A549 (cell line): ENCODE data around the gene CPED1. TPM values are rescaled to one million over a fixed set of nuclear protein-coding genes. Genes with fewer than 3 reads are reported as not detected.

ENCODE experiments used
- ATAC-seq, 2 experiments: fragments of 200-7000 bp in 1 of 2; fragments of >200 bp in 1 of 2; cut with Nextera tagmentation in 1 of 2; cut with Tn5 transposase in 1 of 2; 3 replicates each; pipeline versions ENCODE4 v1.8.0 to v1.9.1; 2018 to 2020; ENCODE audit warnings: mild to moderate bottlenecking in 1 of 2, moderate library complexity in 1 of 2
- CTCF ChIA-PET: fragments of 300-600 bp; sonication (Branson Sonifier 250); formaldehyde crosslinking; extraction: SDS; loops from one replicate; lab custom pipeline; 2021; ENCODE audit warnings: antibody characterized with exemption, inconsistent platforms; lab: Yijun Ruan, JAX
- POLR2A ChIA-PET: fragments of 350-600 bp; formaldehyde crosslinking; extraction: SDS; loops from one replicate; lab custom pipeline; 2021; ENCODE audit warnings: antibody characterized with exemption, inconsistent platforms; lab: Yijun Ruan, JAX
- DNase-seq, 2 experiments: peaks; one replicate each; pipeline versions ENCODE4 v3.0.0 to v3.0.0-alpha.2; 2011 to 2016; ENCODE audit warnings: low read depth in 1 of 2, low spot score in 1 of 2
- FAIRE-seq: peaks from 2 replicates; lab custom pipeline; 2011; peaks lifted over from hg19 to GRCh38; lab: Jason Lieb, UNC
- H3K27ac ChIP-seq, 2 experiments: fragments of >200 bp; sonication (Bioruptor Twin); formaldehyde crosslinking; 3 replicates each; pipeline ENCODE4 v1.5.1; 2016 to 2017
- H3K4me1 ChIP-seq: fragments of >200 bp; sonication (Bioruptor Twin); formaldehyde crosslinking; 3 replicates; pipeline ENCODE4 v1.6.1; 2016
- H3K4me2 ChIP-seq: fragments of >200 bp; sonication (Bioruptor Twin); formaldehyde crosslinking; 3 replicates; pipeline ENCODE4 v1.6.1; 2016
- H3K4me3 ChIP-seq: fragments of >200 bp; sonication (Bioruptor Twin); formaldehyde crosslinking; 3 replicates; pipeline ENCODE4 v1.5.1; 2016
- H3K9me3 ChIP-seq: fragments of >200 bp; sonication (Bioruptor Twin); formaldehyde crosslinking; 3 replicates; pipeline ENCODE4 v1.6.1; 2016
- BCL3 ChIP-seq: fragments of >200 bp; sonication (Bioruptor Twin); formaldehyde crosslinking; IDR thresholded peaks from 3 replicates; pipeline ENCODE4 v1.6.1; 2016
- BHLHE40 ChIP-seq: IDR thresholded peaks from 2 replicates; pipeline ENCODE4 v1.6.1; 2012; ENCODE audit warnings: low read depth, low read length, inconsistent platforms
- CEBPB ChIP-seq, 2 experiments: fragments of >200 bp in 1 of 2; sonication (Bioruptor Twin) in 1 of 2; formaldehyde crosslinking in 1 of 2; IDR thresholded peaks; 2 replicates each; pipeline ENCODE4 v1.6.1; 2012 to 2016
- EHMT2 ChIP-seq: fragments of 200-600 bp; sonication (generic); IDR thresholded peaks from 2 replicates; pipeline ENCODE4 v1.6.1; 2016; ENCODE audit warnings: antibody characterized with exemption, low read depth, mild to moderate bottlenecking, moderate library complexity
- GATA3 ChIP-seq: IDR thresholded peaks from 2 replicates; pipeline ENCODE4 v1.6.1; 2012; ENCODE audit warnings: borderline replicate concordance
- HDAC2 ChIP-seq: fragments of 200-600 bp; sonication (generic); IDR thresholded peaks from 2 replicates; pipeline ENCODE4 v1.6.1; 2016
- HEYL ChIP-seq: fragments of 250-450 bp; sonication (Bioruptor Pico); IDR thresholded peaks from 2 replicates; pipeline ENCODE4 v1.8.0; 2021; ENCODE audit warnings: mild to moderate bottlenecking, moderate library complexity
- JUNB ChIP-seq: fragments of >200 bp; sonication (Bioruptor Twin); formaldehyde crosslinking; IDR thresholded peaks from 2 replicates; pipeline ENCODE4 v1.6.1; 2016
- MAFK ChIP-seq: fragments of 450-650 bp; IDR thresholded peaks from 2 replicates; pipeline ENCODE4 v1.6.1; 2014; ENCODE audit not compliant: partially characterized antibody
- MYC ChIP-seq: IDR thresholded peaks from 2 replicates; pipeline ENCODE4 v1.6.1; 2012; ENCODE audit warnings: mild to moderate bottlenecking, inconsistent platforms, low read length, improper control_type of control experiment, borderline replicate concordance
- NPAS2 ChIP-seq: fragments of 250-450 bp; sonication (Bioruptor Pico); IDR thresholded peaks from 2 replicates; pipeline ENCODE4 v1.8.0; 2022; ENCODE audit warnings: mild to moderate bottlenecking, moderate library complexity, borderline replicate concordance
- PBX3 ChIP-seq: IDR thresholded peaks from 2 replicates; pipeline ENCODE4 v1.6.1; 2012
- REST ChIP-seq: fragments of 200-600 bp; sonication (generic); IDR thresholded peaks from 2 replicates; pipeline ENCODE4 v1.6.1; 2016; ENCODE audit warnings: antibody characterized with exemption, mild to moderate bottlenecking, moderate library complexity
- RFX5 ChIP-seq: fragments of 450-650 bp; IDR thresholded peaks from 2 replicates; pipeline ENCODE4 v1.7.1; 2014; ENCODE audit warnings: antibody characterized with exemption, mild to moderate bottlenecking, moderate library complexity
- RNF2 ChIP-seq: fragments of 200-600 bp; sonication (generic); IDR thresholded peaks from 2 replicates; pipeline ENCODE4 v1.6.1; 2016; ENCODE audit warnings: low read depth, mild to moderate bottlenecking, antibody characterized with exemption, moderate library complexity, borderline replicate concordance
- WGBS: methylation state at CpG from one replicate; pipeline ENCODE4 v1.1.6; 2017; ENCODE audit errors: missing lambda C conversion rate; 5-methylcytosine and 5-hydroxymethylcytosine counted together
- polyA plus RNA-seq, 4 experiments: library from polyadenylated mRNA; depleted of rRNA in 3 of 4; stranded (reverse); fragments of >200 nt; fragmentation: RNase III in 1 of 4; extraction: RNeasy Plus Mini Kit Qiagen cat#74134 plus additional on column Dnase treatment in 1 of 4; gene quantifications; 2 replicates in 3 of 4; 3 replicates in 1 of 4; pipeline ENCODE4 v1.2.3, GENCODE V29; 2011 to 2017

CPED1 gene
- polyA plus RNA-seq, 2 of the 4 experiments (the other 2 are of a cell fraction) = 0.03 TPM; not detected in 1

GRCh38 chr7:121178452-121178851 lies 189.9 kb downstream of the CPED1 start:
- no peak for DNase-seq
- no peak for FAIRE-seq
- ChIA-PET CTCF (no interaction called here), POLR2A (no interaction called here)
- ATAC-seq = no peak
- H3K4me3 ChIP-seq = no peak overlapping the region
- no peak overlapping the region for H3K4me2 ChIP-seq
- no peak for TF ChIP-seq NPAS2 (CRISPR knock-in tag)
- no peak for TF ChIP-seq BHLHE40
- TF ChIP-seq EHMT2 = no peak
- no peak for TF ChIP-seq RNF2
- no peak for TF ChIP-seq GATA3
- TF ChIP-seq PBX3 = no peak
- no peak for TF ChIP-seq MYC
- no peak for TF ChIP-seq JUNB
- TF ChIP-seq HEYL (CRISPR knock-in tag) = no peak
- no peak for TF ChIP-seq HDAC2
- WGBS = 22% methylated on average over 3 of the region's 3 CpGs
- H3K27ac ChIP-seq = no peak overlapping the region
- no peaks in the 10 kb centered on the region for H3K9me3 ChIP-seq
- no peaks in the 10 kb centered on the region for H3K4me1 ChIP-seq

GRCh38 chr7:121178869-121179497 lies 190.5 kb downstream of the CPED1 start:
- DNase-seq (no peak), FAIRE-seq (no peak), ATAC-seq (no peak)
- ChIA-PET POLR2A (no interaction called here), CTCF (interaction anchor here (0.6 kb wide), 1 partner anchor 13 kb away, joined by 4 read pairs; no protein-coding TSS in a partner anchor)
- WGBS = 2% methylated on average over 2 of the region's 2 CpGs
- Histone ChIP-seq H3K4me1 (no peaks in the 10 kb centered on the region), H3K27ac (no peak overlapping the region), H3K4me2 (no peak overlapping the region), H3K9me3 (no peaks in the 10 kb centered on the region), H3K4me3 (no peak overlapping the region)
- TF ChIP-seq RFX5 (no peak), BCL3 (no peak), REST (no peak), JUNB (no peak), CEBPB (IDR thresholded peaks at IDR 0.05) (no peak), MAFK (no peak)

GRCh38 chr7:121180436-121181063 lies 192.0 kb downstream of the CPED1 start:
- H3K4me2 ChIP-seq = no peak overlapping the region
- DNase-seq (no peak), FAIRE-seq (no peak), ATAC-seq (no peak)
- ChIA-PET CTCF (no interaction called here), POLR2A (no interaction called here)
- WGBS = 8% methylated on average over 4 of the region's 4 CpGs
- no peaks in the 10 kb centered on the region for H3K4me1 ChIP-seq
- no peaks in the 10 kb centered on the region for H3K9me3 ChIP-seq
- no peak overlapping the region for H3K27ac ChIP-seq
- no peak overlapping the region for H3K4me3 ChIP-seq
- TF ChIP-seq EHMT2 = no peak
